ENCODE results near the gene ECHDC1.
A peak's percentile ranks its signal among the peaks of the same experiment; 100 is the strongest.
"Not testable (repeated sequence)": the region's sequence is repeated elsewhere in the genome, so short reads cannot be mapped to it uniquely, and the experiment has no call there.

The ECHDC1 gene

GRCh38 chr6:127342946-127343808 is at the start of gene ECHDC1:
TSS of gene ECHDC1 (minus strand) at chr6:127343609. CDS start at chr6:127331028, 12,581 bp downstream.
- DNase-seq (ENCODE audit: low spot score): peak; percentile 82

- DNase-seq (ENCODE audit: low spot score): no peak
These were observed 48.9 kb upstream of the ECHDC1 start for GRCh38 chr6:127392301-127392700.

- DNase-seq (ENCODE audit: low spot score): no peak
These were observed 47.9 kb upstream of the ECHDC1 start for GRCh38 chr6:127391094-127391953.

GRCh38 chr6:127389706-127390105 is 46.3 kb upstream of the ECHDC1 start:
- no peak for DNase-seq (ENCODE audit: low spot score)

- no peak for DNase-seq (ENCODE audit: low spot score)
These were observed 42.4 kb upstream of the ECHDC1 start for GRCh38 chr6:127385668-127386430.

- DNase-seq (ENCODE audit: low spot score): not testable (repeated sequence)
These were observed 41.4 kb upstream of the ECHDC1 start for GRCh38 chr6:127384848-127385247.

GRCh38 chr6:127383988-127384387 is 40.6 kb upstream of the ECHDC1 start:
- DNase-seq (ENCODE audit: low spot score): no peak

- DNase-seq (ENCODE audit: low spot score): no peak
These were observed 39.0 kb upstream of the ECHDC1 start for GRCh38 chr6:127382413-127382812.

- no peak for DNase-seq (ENCODE audit: low spot score)
These were observed 38.0 kb upstream of the ECHDC1 start for GRCh38 chr6:127381384-127381783.

GRCh38 chr6:127376685-127377084 is 33.3 kb upstream of the ECHDC1 start:
- no peak for DNase-seq (ENCODE audit: low spot score)

- no peak for DNase-seq (ENCODE audit: low spot score)
These were observed 23.6 kb upstream of the ECHDC1 start for GRCh38 chr6:127367023-127367375.

- peak; percentile 4 for DNase-seq (ENCODE audit: low spot score)
These were observed 23.0 kb upstream of the ECHDC1 start for GRCh38 chr6:127366282-127367022.

- DNase-seq (ENCODE audit: low spot score): no peak
These were observed 22.5 kb upstream of the ECHDC1 start for GRCh38 chr6:127365874-127366273.

- DNase-seq (ENCODE audit: low spot score): peak; percentile 14
These were observed 9.1 kb upstream of the ECHDC1 start for GRCh38 chr6:127352524-127352923.

GRCh38 chr6:127349980-127350379 is 6.6 kb upstream of the ECHDC1 start:
- no peak for DNase-seq (ENCODE audit: low spot score)

GRCh38 chr6:127348028-127348661 is 4.7 kb upstream of the ECHDC1 start:
- DNase-seq (ENCODE audit: low spot score): no peak

GRCh38 chr6:127347178-127347577 is 3.8 kb upstream of the ECHDC1 start:
- DNase-seq (ENCODE audit: low spot score): no peak

GRCh38 chr6:127345521-127345920 is 2.1 kb upstream of the ECHDC1 start:
- no peak for DNase-seq (ENCODE audit: low spot score)

- DNase-seq (ENCODE audit: low spot score): peak; percentile 50
These were observed 625 bp upstream of the ECHDC1 start for GRCh38 chr6:127343809-127344659.

GRCh38 chr6:127342296-127342945 is 988 bp downstream of the ECHDC1 start:
- no peak for DNase-seq (ENCODE audit: low spot score)
